GM18951 (cell line): ENCODE measurements around the gene RNGTT.

Experiments used
- POLR2A ChIP-seq: IDR thresholded peaks from 4 replicates; pipeline ENCODE4 v1.6.1; 2011; ENCODE audit warnings: mild to moderate bottlenecking; ENCODE audit not compliant: insufficient read length, insufficient read depth; ENCODE audit errors: extremely low read depth
- in situ Hi-C: fragments of 300-500 bp; cut with MboI; formaldehyde crosslinking; loops from one replicate; pipeline ENCODE4 v1.12.0; 2022; ENCODE audit warnings: low sequenced_read_pairs, mixed read lengths, inconsistent platforms; ENCODE audit not compliant: unreplicated experiment

Gene RNGTT

DNA sequence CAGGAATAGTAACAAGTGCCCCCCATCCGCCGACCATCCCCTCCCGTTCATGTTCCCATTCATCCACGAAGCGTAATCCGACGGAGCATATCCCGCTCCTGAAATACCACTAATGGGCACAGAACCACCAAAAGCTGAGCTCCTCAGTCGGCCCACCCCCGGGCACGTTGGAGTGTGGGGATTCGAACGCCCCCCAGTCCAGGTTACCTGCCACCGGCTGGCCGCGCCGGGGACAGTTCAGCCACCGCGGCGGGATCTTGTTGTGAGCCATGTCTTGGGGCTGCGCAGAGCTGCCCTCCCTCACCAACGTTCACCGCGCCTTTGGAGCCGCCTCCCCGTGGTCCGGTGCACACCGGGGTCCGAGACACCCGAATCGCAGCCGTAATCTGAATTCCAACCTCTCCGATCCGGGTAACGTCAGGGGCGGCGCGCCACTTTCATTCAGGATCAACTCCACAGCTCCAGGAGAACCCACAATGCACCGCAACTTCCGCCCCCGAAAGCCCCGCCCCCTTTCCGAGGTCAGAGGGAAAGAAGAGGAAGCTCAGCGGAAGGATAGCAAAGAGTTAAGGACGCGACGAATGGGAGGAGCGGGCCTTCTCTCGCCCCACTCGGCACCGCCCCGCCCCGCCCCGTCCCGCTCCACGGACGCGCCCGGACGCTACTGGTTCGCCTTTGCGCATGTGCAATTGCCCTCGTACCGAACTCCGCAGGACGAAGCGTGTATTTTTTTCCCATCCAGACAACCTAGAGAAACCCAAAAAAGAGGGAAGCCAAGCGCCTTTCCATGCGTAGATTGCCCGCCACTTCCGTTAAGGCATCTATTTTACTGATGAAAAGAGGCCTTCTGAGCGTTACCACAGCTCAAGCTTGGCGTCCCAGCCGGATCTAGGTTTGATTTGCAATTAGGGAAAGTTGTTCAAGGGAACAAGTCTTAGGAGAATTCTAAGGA lies at the start of gene RNGTT:
Gene RNGTT, minus strand, starts transcription at position 480 of the 952 bp plus-strand sequence. Its CDS starts 209 bp downstream, at position 271.
- TF ChIP-seq POLR2A, result peak; percentile 91
- in situ Hi-C loops, result no loop called here

DNA sequence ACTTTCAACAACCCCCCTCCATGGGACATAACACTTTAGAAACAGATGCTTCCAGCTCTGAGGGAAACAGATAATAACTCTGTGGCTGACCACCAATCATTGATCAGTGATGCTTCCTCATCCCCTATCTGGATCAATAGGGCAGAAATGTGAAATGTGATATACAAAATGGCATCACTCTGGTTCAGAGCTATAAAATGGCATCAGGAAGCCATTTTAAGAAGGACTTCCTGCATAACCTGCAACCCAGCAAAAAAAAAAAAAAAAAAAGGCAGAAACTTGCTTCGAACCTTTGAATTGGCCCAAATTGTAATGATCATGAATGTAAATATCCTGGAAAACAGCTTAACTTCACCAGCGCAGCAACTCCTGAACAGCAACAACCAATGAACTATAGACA lies 48.0 kb upstream of the RNGTT start:
- in situ Hi-C loops, result no loop called here
- TF ChIP-seq POLR2A, result no peak

DNA sequence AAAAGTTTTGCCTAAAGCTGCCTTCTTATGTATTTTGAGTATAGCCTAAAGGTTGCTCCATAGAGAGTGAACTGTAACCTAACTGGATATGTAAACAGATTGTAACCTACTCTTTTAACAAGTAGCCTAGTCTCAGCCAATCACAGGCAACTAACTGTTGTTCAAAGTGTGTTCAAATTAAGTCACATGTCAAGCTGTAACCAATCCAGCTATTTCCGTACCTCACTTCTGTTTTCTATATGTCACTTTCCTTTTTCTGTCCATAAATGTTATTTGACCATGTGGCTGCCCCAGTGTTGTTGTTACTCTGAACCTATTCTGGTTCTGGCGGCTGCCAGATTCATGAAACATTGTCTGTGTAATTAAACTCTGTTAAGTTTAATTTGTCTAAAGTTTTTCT lies 47.4 kb upstream of the RNGTT start:
- in situ Hi-C loops, result no loop called here
- no peak for TF ChIP-seq POLR2A

GRCh38 chr6:89009624-89010059 lies 46.2 kb upstream of the RNGTT start:
- in situ Hi-C loops, result no loop called here

DNA sequence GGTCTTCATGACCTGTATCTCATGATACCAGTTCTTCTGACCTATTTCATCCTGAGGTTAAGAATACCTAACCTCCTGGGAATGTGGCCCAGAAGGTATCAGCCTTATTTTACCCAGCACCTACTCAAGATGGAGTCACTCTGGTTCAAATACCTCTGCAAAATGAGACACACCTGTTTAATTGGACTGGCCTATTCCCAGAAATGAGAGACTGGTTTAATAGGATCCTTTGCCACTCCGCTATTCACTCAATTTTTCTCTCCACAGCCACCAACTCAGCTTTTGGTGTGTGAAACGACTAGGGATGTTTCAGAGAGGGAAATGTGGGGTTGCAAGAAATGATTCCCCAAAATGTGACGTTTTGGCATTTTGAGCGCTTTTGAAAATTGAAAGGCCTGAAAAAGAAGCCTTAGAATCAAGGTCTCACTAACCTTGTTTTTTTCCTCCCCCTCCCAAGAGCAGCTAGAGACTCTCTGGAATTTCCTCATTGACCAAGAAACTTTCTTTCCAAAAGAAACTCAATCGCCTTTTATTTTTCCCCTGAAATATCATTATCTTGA lies 45.5 kb upstream of the RNGTT start:
- in situ Hi-C loops, result no loop called here
- no peak for TF ChIP-seq POLR2A

More at GRCh38 chr6:89009624-89010059, 46.2 kb upstream of the RNGTT start:
- no peak for TF ChIP-seq POLR2A

DNA sequence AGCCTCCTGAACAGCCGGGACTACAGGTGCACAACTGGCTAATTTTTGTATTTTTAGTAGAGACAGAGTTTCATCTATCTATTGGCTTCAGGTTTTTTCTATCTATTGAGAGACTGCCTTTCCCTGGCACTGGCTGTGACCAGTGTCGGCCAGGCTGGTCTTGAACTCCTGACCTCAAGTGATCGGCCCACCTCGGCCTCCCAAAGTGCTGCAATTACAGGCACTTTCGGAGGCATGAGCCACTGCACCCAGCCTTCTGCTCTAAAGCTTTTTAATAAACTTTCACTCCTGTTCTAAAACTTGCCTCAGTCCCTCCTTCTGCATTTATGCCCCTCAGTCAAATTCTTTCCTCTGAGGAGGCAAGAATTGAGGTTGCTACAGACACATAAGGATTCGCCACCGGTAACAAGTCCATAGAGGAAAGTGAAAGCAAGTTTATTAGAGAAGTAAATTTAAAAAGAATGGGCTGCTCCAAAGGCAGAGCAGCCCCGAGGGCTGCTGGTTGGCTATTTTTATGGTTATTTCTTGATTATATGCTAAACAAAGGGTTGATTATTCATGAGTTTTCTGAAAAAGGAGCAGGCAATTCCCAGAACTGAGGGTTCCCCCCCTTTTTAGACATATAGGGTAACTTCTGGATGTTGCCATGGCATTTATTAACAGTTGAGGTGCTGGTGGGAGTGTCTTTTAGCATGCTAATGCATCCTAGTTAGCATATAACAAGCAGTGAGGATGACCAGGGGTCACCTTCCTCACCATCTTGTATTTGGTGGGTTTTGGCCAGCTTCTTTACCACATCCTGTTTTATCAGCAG lies 44.8 kb upstream of the RNGTT start:
- in situ Hi-C loops, result no loop called here

GRCh38 chr6:89007209-89008000 lies 44.0 kb upstream of the RNGTT start:
- in situ Hi-C loops, result no loop called here

More for the DNA sequence above, 44.8 kb upstream of the RNGTT start:
- no peak for TF ChIP-seq POLR2A

DNA sequence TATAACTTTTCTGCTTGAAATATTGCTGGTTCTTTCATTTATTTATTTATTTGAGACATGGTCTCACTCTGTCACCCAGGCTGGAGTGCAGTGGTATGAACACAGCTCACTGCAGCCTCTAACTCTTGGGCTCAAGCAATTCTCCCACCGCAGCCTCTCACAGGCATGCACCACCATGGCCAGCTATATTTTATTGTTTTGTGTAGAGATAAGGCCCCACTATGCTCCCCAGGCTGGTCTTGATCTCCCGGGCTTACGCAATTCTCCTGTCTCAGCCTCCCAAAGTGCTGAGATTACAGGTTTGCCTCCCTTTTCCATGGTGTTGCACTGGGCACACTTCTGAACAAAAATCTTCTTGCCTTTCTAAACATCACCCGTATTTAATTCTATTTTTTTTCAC lies 39.1 kb upstream of the RNGTT start:
- no peak for TF ChIP-seq POLR2A
- in situ Hi-C loops, result no loop called here

More at GRCh38 chr6:89007209-89008000, 44.0 kb upstream of the RNGTT start:
- no peak for TF ChIP-seq POLR2A

GRCh38 chr6:88997327-88997726 lies 33.9 kb upstream of the RNGTT start:
- in situ Hi-C loops, result loop anchor here (25.0 kb wide), 1 partner anchor 390 kb away; no protein-coding TSS in a partner anchor
- TF ChIP-seq POLR2A, result no peak

DNA sequence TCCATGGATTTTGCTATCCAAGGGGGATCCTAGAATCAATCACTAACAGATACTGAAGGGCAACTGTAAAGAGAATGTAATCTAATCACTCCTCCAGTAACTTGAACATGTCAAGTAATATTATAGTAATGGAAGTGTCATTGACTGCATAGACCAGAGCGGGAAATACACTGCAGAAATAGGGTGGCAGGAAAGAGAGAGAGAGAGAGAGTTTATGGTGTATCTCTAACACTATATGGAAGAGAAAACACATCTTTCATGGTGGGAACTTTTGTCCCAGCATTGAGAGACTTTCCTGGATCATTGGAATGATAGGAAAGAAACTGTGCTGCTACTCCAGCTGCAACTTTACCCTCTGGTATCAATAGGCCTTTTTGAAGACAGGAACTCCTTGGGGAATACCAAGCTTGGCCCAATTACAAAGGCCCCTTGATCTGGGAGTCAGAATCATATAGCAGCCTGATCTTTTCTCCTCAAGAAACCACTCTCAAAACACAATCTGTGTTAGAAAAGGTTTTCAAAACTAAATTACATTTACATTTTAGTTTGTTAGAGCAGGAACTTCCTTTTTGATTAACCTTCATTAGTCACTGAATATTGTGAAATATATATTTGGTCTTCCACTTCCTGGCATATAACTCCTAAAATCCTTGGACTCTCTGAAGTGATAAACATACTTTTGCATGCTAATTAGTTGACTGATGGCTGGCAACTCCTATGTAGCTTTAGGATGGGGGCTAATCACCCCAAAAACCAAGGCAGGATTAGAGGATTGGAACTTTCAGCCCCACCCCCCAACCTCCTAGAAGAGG lies 29.5 kb upstream of the RNGTT start:
- in situ Hi-C loops, result loop anchor here (25.0 kb wide), 1 partner anchor 394 kb away; no protein-coding TSS in a partner anchor
- no peak for TF ChIP-seq POLR2A

- TF ChIP-seq POLR2A, result no peak
- in situ Hi-C loops, result loop anchor here (25.0 kb wide), 1 partner anchor 398 kb away; no protein-coding TSS in a partner anchor
These were observed 25.8 kb upstream of the RNGTT start for GRCh38 chr6:88989215-88989614.
